NCI-H146 treated with DMSO at 0.1 percent for 48 hours (cell line): Measurements from ENCODE around the gene DDAH2.
"Not testable (repeated sequence)": the region's sequence is repeated elsewhere in the genome, so short reads cannot be mapped to it uniquely, and the experiment has no call there.

Experiments
- DNase-seq: peaks from one replicate; lab custom pipeline; 2025; ENCODE audit not compliant: unreplicated experiment; lab: John Stamatoyannopoulos, UW

The DDAH2 gene

DNA sequence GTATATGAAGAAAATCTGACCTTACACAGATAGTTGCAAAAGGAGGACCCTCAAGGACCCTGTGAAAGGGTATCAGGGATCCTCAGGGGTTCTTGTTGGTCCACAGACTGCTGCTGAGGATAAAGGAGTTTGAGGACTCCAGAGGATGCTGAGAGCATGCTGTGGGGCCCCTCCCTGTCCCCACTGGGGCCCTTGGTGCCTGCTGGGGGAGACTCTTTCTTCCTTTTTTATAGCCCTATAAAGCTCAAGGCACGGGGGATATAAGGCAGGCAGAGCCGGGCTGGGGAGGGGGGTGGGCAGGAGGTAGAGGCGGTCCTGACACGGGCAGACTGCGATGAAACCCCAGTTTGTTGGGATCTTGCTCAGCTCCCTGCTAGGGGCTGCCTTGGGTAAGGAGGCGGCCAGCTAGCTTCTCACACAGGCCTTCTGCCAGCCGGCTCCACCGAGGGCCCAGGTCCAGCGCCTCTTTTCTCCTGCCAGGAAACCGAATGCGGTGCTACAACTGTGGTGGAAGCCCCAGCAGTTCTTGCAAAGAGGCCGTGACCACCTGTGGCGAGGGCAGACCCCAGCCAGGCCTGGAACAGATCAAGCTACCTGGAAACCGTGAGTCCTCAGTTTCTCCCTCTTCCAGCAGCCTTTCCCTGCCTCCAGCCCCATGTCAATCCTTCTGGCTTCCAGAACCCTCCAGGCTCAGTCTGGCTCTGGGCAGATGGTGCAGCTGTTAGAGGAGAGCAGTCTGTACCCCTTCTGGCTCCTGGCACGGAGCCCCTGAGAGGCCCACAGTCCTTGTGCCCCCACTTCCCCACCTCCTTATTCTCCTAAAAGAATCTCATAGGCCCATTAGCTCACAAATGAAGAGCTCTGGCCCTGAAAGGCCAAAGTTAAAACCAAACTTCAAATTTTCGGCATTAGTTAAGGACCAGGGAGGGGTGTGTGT lies 13.8 kb downstream of the DDAH2 start, which contains the start of gene LY6G6D:
LY6G6D (plus strand) TSS at position 327 of the 937 bp plus-strand sequence; CDS start at position 335, 8 bp downstream.
- DNase-seq, result no peak

- DNase-seq, result no peak
Observed at GRCh38 chr6:31713991-31714684, 15.0 kb downstream of the DDAH2 start.

GRCh38 chr6:31713465-31713864 lies 15.6 kb downstream of the DDAH2 start:
- no peak for DNase-seq

GRCh38 chr6:31712296-31712695 lies 16.8 kb downstream of the DDAH2 start:
- no peak for DNase-seq

- DNase-seq, result no peak
Observed at GRCh38 chr6:31711233-31711632, 17.9 kb downstream of the DDAH2 start.

DNA sequence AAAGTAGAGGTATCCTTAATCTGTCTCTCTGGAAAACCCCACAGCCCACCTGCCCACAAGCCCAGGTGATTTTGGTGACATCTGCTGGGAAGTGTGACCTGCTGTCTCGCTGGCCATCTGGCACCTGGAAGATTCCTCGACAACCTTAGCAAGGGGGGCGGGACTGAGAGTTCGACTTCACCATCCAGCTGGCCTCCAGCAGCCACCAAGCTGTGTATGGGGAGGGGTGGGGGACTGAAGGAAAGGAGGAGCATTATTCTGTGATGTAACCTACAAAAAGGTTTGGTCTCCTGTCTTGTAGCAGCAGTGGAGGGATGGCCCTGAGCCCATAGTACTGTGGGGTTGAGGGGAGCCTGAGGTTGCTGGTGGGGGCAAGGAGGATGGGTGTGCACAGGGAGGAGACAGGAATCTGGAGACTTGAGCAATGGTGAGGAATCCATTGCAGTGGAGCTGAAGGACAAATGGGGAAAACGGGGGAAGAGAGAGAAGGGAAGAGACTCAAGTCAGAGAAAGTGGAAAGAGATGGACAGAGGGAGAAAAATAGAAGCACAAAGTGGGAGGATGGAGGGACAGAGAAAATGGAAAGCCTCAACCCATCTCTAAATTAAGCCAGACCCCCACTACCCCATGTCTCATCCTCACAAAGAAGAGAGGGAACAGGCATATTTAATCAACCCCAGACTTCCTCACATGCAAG lies 18.4 kb downstream of the DDAH2 start:
- DNase-seq, result no peak

DNA sequence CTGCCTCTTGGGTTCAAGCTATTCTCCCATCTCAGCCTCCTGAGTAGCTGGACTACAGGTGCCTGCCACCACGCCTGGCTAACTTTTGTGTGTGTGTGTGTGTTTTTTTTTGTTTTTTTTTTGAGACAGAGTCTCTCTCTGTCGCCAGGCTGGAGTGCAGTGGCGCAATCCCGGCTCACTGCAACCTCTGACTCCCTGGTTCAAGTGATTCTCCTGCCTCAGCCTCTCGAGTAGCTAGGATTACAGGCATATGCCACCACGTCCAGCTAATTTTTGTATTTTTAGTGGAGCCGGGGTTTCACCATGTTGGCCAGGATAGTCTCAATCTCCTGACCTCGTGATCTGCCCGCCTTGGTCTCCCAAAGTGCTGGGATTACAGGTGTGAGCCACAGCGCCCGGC lies 19.9 kb downstream of the DDAH2 start:
- DNase-seq, result not testable (repeated sequence)

- no peak for DNase-seq
Observed at GRCh38 chr6:31708224-31708623, 20.9 kb downstream of the DDAH2 start.

- DNase-seq, result no peak
Observed at GRCh38 chr6:31707701-31708100, 21.4 kb downstream of the DDAH2 start.

GRCh38 chr6:31706599-31706998 lies 22.5 kb downstream of the DDAH2 start, which contains the start of gene LY6G6F:
LY6G6F (plus strand) TSS chr6:31706866; CDS start chr6:31706907, 41 bp downstream.
- no peak for DNase-seq

DNA sequence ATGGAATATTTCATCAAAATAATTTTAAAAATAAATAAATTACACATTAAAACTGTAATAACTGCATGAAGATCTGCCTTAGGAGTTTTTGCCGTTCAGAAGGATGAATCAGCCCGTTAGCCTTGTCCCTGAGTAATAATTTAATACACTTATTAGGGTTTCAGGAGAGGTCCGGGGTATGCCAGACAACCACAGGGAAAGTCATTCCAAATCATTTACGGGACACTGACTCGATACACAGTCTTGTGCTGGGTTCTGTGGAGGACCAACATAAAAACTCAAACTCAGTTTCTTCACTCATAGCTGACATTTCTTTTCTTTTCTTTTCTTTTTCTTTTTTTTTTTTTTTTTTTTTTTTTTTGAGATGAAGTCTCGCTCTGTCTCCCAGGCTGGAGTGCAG lies 23.2 kb downstream of the DDAH2 start:
- DNase-seq, result no peak

DNA sequence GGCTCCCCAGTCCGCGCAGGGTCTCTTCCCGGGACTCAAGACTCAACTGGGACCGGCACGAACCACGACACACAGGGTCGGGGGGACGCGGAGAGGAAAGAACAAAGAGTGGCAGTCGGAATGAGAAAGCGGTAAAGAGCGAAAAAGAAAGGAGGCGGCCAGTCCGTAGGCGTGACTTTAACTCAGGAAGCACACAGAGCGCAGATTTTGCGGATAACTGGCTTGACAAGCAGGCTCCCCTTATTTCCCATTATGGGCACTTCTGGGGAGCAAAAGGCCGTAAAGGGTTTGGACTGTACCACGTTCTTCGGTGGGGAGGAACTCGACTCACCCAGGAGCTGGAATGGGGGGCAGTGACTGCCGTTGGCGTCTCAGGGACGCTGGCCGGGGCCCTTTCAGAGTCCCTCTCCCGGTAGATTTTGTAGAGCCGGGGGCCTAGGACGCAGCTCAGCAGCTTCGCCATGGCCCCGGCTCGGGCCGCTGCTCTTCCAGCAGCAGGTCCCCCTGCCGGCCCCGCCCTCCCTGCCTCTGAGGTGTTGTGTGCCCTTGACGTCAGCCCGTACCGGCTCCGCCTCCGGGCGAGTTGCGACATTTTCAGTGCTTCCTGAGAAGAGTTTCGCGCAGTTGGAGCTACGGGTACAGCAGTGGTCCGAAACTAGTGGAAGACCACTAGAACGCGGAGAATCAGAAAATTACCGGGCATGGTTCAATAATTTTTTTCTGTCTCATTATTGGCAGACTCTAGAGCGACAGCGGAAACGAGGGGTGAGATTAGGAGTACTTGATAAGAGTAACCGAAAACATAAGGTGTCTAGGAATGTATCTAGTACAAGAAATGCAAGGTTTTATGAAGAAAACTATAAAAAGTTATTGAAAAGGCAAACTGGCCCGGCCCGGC lies 26.0 kb downstream of the DDAH2 start, which contains the start of gene ABHD16A:
ABHD16A (minus strand) TSS at position 506 of the 898 bp plus-strand sequence; CDS start at position 463, 43 bp downstream.
- DNase-seq, result peak; percentile 89

GRCh38 chr6:31702405-31702818 lies 26.7 kb downstream of the DDAH2 start:
- DNase-seq, result no peak

DNA sequence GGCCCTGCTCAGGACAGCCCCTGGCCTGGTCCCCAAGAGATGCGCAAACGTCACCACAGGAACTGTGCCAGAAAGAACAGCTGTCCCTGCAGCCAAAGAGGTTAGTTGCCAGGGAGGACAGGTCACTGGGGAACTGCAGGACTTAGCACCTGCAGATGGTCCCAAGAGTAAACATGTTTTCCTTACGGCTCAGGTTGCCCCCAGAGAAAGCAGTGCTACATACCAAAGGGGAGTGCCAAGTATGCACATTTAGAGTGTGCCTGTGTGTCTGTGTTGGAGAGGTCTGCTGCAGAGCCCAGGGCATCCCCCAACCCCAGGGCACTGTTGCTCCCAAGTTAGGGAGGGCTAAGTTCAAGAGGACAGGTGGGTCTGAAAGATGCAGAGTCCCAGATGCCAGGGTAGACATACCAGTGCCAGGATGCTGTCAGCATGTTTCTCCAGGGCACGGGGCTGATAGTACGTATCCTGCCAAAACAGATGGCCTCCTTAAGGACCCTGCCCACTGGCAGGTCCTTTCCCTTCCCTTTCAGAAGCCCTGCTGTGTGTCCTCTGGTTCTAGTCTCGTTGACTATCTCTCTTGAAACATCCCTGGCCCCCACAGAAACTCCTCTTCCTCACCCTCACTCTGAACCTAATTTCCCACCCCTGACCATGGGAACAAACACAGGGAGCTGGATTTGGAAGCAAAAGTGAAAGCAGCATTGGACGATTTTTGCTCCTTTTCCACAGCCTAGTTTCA lies 27.3 kb downstream of the DDAH2 start:
- peak; percentile 44 for DNase-seq

- no peak for DNase-seq
Observed at GRCh38 chr6:31700740-31701401, 28.2 kb downstream of the DDAH2 start.

DNA sequence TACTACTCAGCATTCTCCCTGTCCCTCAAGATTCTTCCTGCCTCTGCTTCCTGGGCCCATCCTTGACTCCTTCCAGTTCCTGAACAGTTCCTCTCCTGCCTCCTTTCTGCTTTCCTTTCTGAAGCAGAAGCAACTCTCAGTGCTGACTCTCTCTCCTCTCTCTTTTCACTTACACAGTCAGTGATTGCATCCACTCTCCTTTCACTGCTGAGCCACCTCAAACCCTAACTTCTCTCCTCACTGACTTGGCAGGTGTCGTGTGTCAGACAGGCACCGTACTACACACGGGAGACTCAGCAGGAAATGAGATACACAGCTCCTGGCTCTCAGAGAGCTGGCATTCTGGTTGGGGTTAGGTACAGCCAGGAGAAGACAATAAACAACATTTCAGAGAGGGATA lies 31.5 kb downstream of the DDAH2 start:
- DNase-seq, result no peak

DNA sequence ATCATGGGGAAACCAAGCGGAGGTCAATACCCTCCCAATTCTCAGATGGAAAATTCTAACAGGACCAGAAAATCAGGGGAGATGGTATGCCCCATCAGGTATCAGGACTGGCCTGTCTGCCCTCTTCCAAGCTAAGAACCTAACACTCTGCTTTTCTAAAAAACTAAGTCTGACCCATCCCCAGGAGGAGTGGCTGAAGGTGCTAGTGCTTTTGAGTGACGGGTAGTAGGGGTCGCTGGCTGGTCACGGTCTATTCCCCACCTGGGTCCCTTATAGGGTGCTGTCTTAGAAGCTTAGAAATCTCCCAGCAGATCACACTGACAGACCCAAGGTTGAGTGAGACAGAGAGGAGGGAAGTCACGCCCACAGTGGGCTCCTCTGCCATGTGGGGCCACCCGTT lies 35.6 kb downstream of the DDAH2 start:
- DNase-seq, result no peak

DNA sequence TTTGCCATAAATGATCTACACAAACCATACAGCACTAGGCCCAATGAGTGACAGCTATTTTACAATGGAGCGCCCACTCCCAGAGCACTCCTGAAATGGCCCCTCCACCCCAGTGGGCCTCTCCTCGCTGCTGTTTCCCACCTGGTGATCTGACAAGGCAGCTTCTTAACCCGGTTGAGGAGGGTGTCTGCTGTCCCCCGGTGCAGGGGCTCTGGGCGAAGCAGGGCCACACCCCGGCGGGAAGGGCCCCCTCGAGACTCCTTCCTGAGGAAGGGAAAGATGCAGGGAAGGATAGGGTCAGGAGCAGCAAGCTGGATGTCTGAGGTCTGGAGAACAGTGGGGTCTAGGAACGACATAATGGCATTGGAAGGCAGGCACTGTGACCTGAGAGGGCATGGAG lies 36.2 kb downstream of the DDAH2 start:
- no peak for DNase-seq

DNA sequence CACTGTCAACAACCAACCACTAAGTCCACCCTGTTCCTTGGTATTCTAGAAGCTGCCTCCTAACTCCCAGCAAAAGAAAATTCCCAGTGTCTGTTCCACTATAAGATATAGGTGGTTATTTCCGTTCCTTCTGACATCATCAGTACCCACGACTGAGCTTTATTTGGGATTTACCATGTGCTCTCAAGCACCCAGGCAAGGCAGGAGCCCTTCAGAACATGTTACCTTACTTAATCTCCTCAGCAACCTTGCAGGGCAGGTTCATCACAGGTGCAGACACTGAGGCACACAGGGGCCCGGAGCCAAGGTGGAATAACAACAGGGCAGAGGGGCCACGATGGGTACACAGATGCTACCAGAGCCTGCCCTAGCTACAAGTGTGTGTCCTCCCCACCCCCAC lies 36.7 kb downstream of the DDAH2 start:
- no peak for DNase-seq
